Endometrial microvascular endothelial cells (primary cell): ENCODE measurements around the gene DNTT. TPM values are rescaled to one million over a fixed set of nuclear protein-coding genes. Genes with fewer than 3 reads are reported as not detected.

ENCODE experiments used
- in situ Hi-C: cut with HindIII; loops from 2 replicates; pipeline ENCODE4 v1.10.0; 2017; ENCODE audit warnings: low sequenced_read_pairs, low pct_unique_long_range_greater_than_20kb; ENCODE audit errors: inconsistent ontology term
- total RNA-seq: library from RNA; depleted of rRNA; stranded (reverse); fragments of >200 nt; gene quantifications from one replicate; pipeline ENCODE4 v1.2.3, GENCODE V29; 2015; ENCODE audit errors: inconsistent ontology term

Gene DNTT
- total RNA-seq, 1 donor from 2014 or later = not detected

- in situ Hi-C loops = no loop called here
These were observed 61.3 kb downstream of the DNTT start for GRCh38 chr10:96365571-96365970.

- in situ Hi-C loops = no loop called here
These were observed 62.3 kb downstream of the DNTT start for GRCh38 chr10:96366508-96366907.

DNA sequence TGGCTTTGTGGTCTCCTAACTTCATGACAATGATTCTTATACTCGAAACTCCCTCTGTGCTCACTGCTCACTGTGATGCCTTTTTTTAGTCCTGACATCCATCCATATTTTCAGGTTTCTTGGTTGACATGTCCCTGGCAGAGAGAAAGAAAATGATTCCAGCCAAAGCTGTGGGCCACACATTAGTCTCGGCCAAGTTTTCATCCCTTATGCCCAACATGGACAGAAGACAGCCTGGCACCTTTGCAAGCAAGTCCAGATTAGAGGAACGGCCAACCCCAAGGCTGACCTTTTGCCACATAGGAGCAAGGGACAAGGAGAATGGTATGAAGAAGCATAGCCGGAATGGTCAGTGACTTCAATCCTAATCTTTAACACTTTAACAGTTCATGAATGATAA, 63.2 kb downstream of the DNTT start:
- in situ Hi-C loops = no loop called here

DNA sequence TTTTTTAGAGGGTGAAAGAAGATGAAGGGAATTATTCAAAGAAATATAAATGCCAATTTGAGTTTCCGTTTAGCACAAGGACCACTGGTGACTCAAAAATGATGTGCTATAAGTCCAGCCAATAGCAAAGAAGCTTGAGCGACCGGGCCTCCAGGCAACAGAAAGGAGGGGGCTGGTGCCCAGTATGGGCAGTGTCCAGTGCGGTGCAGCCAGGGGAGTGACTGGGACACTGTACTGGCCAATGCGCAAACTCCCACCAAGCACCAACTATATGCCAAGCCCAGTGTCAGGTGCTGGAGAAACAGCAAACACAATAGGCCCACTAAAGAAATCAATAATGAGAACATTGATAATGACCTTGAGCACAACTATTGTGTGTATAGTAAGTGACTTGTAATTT, 64.7 kb downstream of the DNTT start:
- in situ Hi-C loops = no loop called here

DNA sequence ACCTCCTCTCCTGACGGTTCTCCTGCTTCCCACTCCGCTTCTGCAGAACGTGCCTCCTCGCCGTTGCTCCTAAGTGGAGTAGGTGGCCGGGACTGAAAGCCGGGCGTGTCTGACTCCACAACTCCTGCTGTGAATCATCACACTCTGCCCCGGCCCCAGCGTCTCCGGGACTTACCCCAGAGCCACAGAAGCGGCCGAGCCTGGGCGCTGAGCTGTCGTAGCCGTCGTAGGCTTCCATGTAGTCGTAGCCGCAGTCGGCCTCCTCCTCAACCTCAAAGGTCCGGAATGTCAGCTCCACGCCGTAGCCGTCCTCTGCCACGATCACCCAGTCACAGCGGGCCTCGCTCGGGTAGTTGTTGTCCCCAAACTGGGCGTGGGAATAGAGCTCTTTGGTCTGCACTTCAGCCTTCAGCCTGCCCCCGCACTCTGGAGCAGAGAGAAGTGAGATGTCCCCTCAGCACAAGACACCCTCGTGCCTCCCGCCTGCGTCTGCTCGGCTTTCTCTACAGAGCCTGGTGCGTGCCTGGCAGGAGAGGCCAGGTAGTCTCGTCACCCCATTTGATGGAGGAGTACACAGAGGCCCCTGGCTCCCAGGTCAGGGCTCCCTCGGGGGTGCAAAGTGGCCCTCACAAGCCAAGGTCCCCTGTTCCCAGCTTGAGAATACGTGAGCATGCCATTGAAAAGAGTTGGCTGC, 65.8 kb downstream of the DNTT start:
- in situ Hi-C loops = no loop called here

- in situ Hi-C loops = no loop called here
These were observed 66.4 kb downstream of the DNTT start for GRCh38 chr10:96370584-96371157.

- in situ Hi-C loops = no loop called here
These were observed 67.1 kb downstream of the DNTT start for GRCh38 chr10:96371356-96371755.

GRCh38 chr10:96374004-96374403, 69.8 kb downstream of the DNTT start:
- in situ Hi-C loops = no loop called here

- in situ Hi-C loops = no loop called here
These were observed 70.4 kb downstream of the DNTT start for GRCh38 chr10:96374639-96374984.

DNA sequence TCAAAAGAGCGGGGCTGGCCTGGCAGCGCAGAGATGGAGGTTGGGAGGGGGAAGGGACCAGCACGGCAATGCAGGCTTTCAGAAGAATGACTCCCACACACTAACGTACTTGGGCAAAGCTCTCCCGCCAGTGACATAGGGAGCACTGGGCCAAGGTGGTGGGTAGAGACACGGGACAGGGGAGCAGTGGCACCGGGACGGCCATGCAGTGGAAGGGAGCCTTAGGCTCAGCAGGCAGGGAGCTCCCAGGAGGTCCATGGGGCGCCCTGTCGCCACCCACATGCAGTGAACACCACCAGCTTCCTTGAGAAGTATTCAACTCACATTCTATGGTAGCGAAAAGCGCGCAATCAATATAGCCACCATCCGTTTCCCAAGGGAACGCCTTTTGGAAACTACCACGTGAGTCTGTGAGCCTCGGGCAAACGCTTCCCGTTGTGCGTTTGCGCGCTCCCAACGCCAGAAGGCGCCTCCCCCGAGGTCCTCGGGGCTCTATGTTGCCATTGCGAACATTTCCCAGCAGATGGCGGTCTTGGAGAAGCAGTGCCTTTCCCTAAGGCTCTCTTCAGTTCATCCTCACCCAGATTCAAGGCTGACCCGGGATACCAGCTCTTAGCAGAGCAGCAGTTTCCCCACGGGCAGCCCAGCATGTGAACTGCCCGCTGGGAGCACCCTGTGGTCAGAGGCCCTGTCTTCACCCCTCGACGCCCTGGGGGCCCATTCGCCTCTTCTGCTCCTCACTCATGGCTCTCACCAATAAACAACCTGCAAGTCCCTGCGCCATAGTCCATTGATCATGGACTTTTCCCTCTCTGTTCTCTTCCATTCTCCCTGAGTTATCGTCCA, 71.0 kb downstream of the DNTT start:
- in situ Hi-C loops = no loop called here

GRCh38 chr10:96376483-96376882, 72.2 kb downstream of the DNTT start:
- in situ Hi-C loops = no loop called here

DNA sequence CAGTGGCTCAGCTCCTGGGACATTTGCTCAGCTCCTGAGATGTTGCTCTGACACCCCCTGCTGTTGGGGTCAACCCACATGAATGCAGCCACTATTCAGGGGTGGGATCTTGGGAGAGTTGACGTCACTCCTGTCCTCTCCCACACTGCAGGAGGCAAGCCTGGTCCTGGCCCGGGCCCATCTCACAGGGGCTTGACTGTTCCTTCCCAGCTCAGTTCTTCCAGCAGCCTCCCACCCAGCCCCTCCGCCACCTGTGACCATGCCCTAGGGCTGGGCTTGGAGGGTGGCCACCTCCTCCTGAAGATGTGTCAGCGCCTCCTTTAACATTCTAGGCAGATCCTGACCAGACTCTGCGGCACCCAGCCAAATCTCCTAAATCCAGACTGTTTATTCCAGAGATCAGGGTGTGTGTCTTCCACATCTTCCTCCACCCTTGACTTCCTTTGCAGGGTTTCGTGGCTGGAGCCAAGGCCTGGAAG, 73.6 kb downstream of the DNTT start:
- in situ Hi-C loops = no loop called here

DNA sequence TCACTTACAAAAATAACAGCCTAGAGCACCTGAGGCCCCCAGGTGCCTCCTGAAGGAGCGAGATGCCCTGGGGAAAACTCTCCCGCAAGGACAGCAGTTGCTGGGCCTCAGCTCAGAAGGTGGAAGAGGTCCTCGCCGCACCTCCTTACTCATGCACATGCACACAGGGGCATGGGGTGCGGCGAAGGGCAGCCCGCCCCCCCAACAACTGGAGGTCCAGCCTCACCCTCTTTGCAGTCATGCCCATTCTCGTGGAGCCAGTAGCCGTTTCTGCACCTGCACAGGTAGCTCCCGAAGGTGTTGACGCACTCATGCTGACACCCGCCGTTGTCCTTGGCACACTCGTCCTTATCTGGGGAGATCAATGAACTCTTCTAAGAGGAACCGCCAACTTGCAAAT, 74.5 kb downstream of the DNTT start:
- in situ Hi-C loops = no loop called here

- in situ Hi-C loops = no loop called here
These were observed 75.5 kb downstream of the DNTT start for GRCh38 chr10:96379758-96380157.

- in situ Hi-C loops = no loop called here
These were observed 76.6 kb downstream of the DNTT start for GRCh38 chr10:96380821-96381220.

DNA sequence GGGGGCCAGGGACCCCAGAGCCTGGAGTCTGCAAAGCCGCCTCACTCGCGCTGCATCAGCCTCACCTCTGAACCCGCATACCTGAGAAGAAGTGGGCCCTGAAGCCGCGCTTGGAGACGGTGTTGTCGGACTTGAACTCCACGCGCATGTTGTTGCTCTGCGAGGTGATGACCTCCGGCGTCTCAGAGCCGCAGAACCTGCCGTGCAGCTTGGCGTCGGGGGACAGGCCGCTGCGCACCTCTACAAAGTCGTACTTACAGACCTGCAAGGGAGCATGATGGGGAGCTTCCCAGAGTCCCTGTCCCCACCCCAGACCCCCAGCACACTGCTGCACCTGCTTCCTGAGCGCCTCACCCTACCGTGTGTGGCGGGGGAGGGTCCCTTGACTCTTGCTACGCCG, 80.3 kb downstream of the DNTT start:
- in situ Hi-C loops = no loop called here

GRCh38 chr10:96387161-96387560, 82.9 kb downstream of the DNTT start:
- in situ Hi-C loops = no loop called here

- in situ Hi-C loops = no loop called here
These were observed 83.4 kb downstream of the DNTT start for GRCh38 chr10:96387601-96388000.
